ENCODE results near the gene MAPKAPK5. TPM values are rescaled to one million over a fixed set of nuclear protein-coding genes. Genes with fewer than 3 reads are reported as not detected.

MAPKAPK5 gene
- total RNA-seq, 1 donor from 2014 or later: 70.8 TPM

GRCh38 chr12:111886662-111887545 lies 44.9 kb downstream of the MAPKAPK5 start:
- TF ChIP-seq CTCF (IDR thresholded peaks at IDR 0.05): no peak
- TF ChIP-seq EZH2phosphoT487 (IDR thresholded peaks at IDR 0.05): no peak
- no peak for TF ChIP-seq EZH2 (IDR thresholded peaks at IDR 0.05)
- H2AFZ ChIP-seq (replicated peaks): no peak overlapping the region
- H3F3A ChIP-seq (ENCODE audit: low read depth): no peaks in the 10 kb centered on the region
- H3K36me3 ChIP-seq: no peaks in the 10 kb centered on the region
- H3K27me3 ChIP-seq: no peaks in the 10 kb centered on the region
- H3K4me3 Mint-ChIP-seq: no peak overlapping the region
- no peak overlapping the region for H3K27ac Mint-ChIP-seq
- no peak overlapping the region for H3K9ac ChIP-seq
- no peaks in the 10 kb centered on the region for H3K79me2 ChIP-seq (ENCODE audit: low read depth)
- H3K4me3 ChIP-seq: no peak overlapping the region
- no peaks in the 10 kb centered on the region for H3K9me3 ChIP-seq (ENCODE audit: low read depth)
- DNase-seq (ENCODE audit: low spot score): no peak
- peaks cover 57% of the 10 kb centered on the region for H3K36me3 Mint-ChIP-seq
- H3K27me3 Mint-ChIP-seq (ENCODE audit: insufficient read depth, low read depth): peaks cover 4% of the 10 kb centered on the region
- H3K27ac ChIP-seq: no peak overlapping the region
- no peaks in the 10 kb centered on the region for H3K9me3 Mint-ChIP-seq
- no peaks in the 10 kb centered on the region for H3K4me1 ChIP-seq
- no peaks in the 10 kb centered on the region for H3K4me1 Mint-ChIP-seq
- no peak overlapping the region for H3K4me2 ChIP-seq
- no peaks in the 10 kb centered on the region for H4K20me1 ChIP-seq (ENCODE audit: low read depth)

- Histone ChIP-seq H3K27me3 (no peaks in the 10 kb centered on the region), H3K9me3 (ENCODE audit: low read depth) (no peaks in the 10 kb centered on the region), H3K4me1 (no peaks in the 10 kb centered on the region), H3F3A (ENCODE audit: low read depth) (no peaks in the 10 kb centered on the region), H3K79me2 (ENCODE audit: low read depth) (no peaks in the 10 kb centered on the region), H3K4me2 (no peak overlapping the region), H2AFZ (replicated peaks) (no peak overlapping the region), H3K36me3 (peaks cover 7% of the 10 kb centered on the region), H4K20me1 (ENCODE audit: low read depth) (peaks cover 2% of the 10 kb centered on the region), H3K4me3 (no peak overlapping the region), H3K27ac (no peak overlapping the region), H3K9ac (no peak overlapping the region)
- no peak overlapping the region for H3K27ac Mint-ChIP-seq
- H3K36me3 Mint-ChIP-seq: peaks cover 59% of the 10 kb centered on the region
- H3K9me3 Mint-ChIP-seq: no peaks in the 10 kb centered on the region
- DNase-seq (ENCODE audit: low spot score): no peak
- no peaks in the 10 kb centered on the region for H3K4me1 Mint-ChIP-seq
- peaks cover 4% of the 10 kb centered on the region for H3K27me3 Mint-ChIP-seq (ENCODE audit: insufficient read depth, low read depth)
- no peak overlapping the region for H3K4me3 Mint-ChIP-seq
- no peak for TF ChIP-seq CTCF (IDR thresholded peaks at IDR 0.05)
- TF ChIP-seq EZH2 (IDR thresholded peaks at IDR 0.05): no peak
- no peak for TF ChIP-seq EZH2phosphoT487 (IDR thresholded peaks at IDR 0.05)
These were observed 46.1 kb downstream of the MAPKAPK5 start for GRCh38 chr12:111887926-111888745.

GRCh38 chr12:111893287-111893686 lies 51.3 kb downstream of the MAPKAPK5 start:
- Histone ChIP-seq H3K4me3 (no peak overlapping the region), H3K9ac (no peak overlapping the region), H4K20me1 (ENCODE audit: low read depth) (peaks cover 2% of the 10 kb centered on the region), H3K4me1 (no peaks in the 10 kb centered on the region), H3F3A (ENCODE audit: low read depth) (peaks cover under 1% of the 10 kb centered on the region), H3K27ac (no peak overlapping the region), H3K36me3 (peaks cover 18% of the 10 kb centered on the region), H2AFZ (replicated peaks) (no peak overlapping the region), H3K79me2 (ENCODE audit: low read depth) (no peaks in the 10 kb centered on the region), H3K4me2 (no peak overlapping the region), H3K27me3 (no peaks in the 10 kb centered on the region), H3K9me3 (ENCODE audit: low read depth) (no peaks in the 10 kb centered on the region)
- Mint-ChIP-seq H3K27me3 (ENCODE audit: insufficient read depth, low read depth) (peaks cover 3% of the 10 kb centered on the region), H3K36me3 (peaks cover 48% of the 10 kb centered on the region), H3K4me1 (no peaks in the 10 kb centered on the region), H3K9me3 (no peaks in the 10 kb centered on the region), H3K27ac (no peak overlapping the region), H3K4me3 (no peak overlapping the region)
- DNase-seq (ENCODE audit: low spot score): no peak
- no peak for TF ChIP-seq EZH2phosphoT487 (IDR thresholded peaks at IDR 0.05)
- no peak for TF ChIP-seq CTCF (IDR thresholded peaks at IDR 0.05)
- TF ChIP-seq EZH2 (IDR thresholded peaks at IDR 0.05): no peak

All from neural progenitor cell (in vitro differentiated cells).